ENCODE data around the gene HSD11B2. TPM values are rescaled to one million over a fixed set of nuclear protein-coding genes. Genes with fewer than 3 reads are reported as not detected.
"Not testable (repeated sequence)": the region's sequence is repeated elsewhere in the genome, so short reads cannot be mapped to it uniquely, and the experiment has no call there.

Gene HSD11B2
- total and polyA plus RNA-seq, 4 experiments from 2014 or later = 0.29 TPM; not detected in 3

GRCh38 chr16:67412294-67412693, 18.6 kb upstream of the HSD11B2 start:
- intact Hi-C loops (cut with micrococcal nuclease) = no loop called here

DNA sequence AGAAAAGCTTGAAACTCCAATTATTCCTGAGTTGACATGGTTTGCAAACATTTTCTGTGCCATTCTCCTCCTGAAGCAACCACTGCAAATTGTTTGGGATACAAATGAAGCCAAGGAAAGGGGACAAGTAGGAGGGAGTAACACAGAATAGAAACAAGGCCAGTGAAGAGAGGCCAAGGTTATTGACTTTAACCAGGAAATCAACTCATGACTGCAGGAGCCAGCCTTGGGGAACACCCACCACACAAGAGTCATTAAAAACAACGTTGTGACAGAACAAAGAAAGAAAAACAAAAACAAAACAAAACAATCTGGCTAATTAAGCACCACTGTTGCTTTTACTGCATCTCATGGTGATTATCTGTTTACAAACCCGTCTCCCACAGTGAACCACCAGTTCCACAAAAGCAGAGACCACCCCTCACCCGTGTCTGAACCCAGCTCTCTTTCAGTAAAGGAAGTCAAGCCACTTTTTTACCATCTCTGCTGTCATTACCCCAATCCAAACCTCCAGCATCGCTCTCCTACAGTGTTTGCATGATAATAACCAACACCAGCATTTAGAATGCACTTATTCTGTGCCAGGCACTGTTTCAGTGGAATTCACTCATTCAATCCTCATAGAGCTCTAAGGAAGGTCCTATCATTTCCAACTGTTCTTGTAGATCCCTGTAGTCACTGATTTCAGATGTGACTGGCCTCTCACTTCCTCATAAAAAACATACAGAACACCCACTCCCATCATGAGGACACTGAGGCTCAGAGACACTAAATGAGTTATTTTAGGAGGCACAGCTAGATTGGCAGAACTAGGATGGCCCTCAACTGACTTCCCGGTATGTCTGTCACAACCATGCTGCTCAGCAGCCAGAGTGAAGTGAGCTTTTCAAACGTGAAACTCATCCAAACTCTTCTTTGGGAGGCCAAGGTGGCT, 16.7 kb upstream of the HSD11B2 start:
- H3K27ac Mint-ChIP-seq = peak overlapping the region in 2 of 7 donors; percentile 18 to 35
- no peak overlapping the region for H3K27ac ChIP-seq (ENCODE audit: low read depth, low read length)
- POLR2A ChIA-PET (ENCODE audit: partially characterized antibody) = no interaction called here

More at GRCh38 chr16:67412294-67412693, 18.6 kb upstream of the HSD11B2 start:
- H3K4me1 ChIP-seq (ENCODE audit: insufficient read depth, low read length) = peaks cover 9% of the 10 kb centered on the region
- H3K27ac ChIP-seq (ENCODE audit: low read depth, low read length) = no peak overlapping the region
- Mint-ChIP-seq H3K4me3 (no peak overlapping the region), H3K27me3 (peaks cover 15 to 28% of the 10 kb centered on the region in 2 donors), H3K36me3 (no peaks in the 10 kb centered on the region), H3K27ac (no peak overlapping the region), H3K4me1 (peaks cover 5 to 12% (median 9%) of the 10 kb centered on the region in 4 donors), H3K9me3 (no peaks in the 10 kb centered on the region)
- no peak overlapping the region for H3K4me3 ChIP-seq (ENCODE audit: low read length in 2 of 2)
- no peaks in the 10 kb centered on the region for H3K36me3 ChIP-seq (ENCODE audit: insufficient read depth, low read length)
- ChIA-PET POLR2A (ENCODE audit: partially characterized antibody) (no interaction called here), CTCF (ENCODE audit: partially characterized antibody) (interaction anchor here (1.4 kb wide), 1 partner anchor 10 kb away, joined by 4 read pairs; no protein-coding TSS in a partner anchor)
- H3K9me3 ChIP-seq (ENCODE audit: control insufficient read depth in 1 of 2, low read length in 2 of 2) = no peaks in the 10 kb centered on the region
- peaks cover 7% of the 10 kb centered on the region for H3K27me3 ChIP-seq (ENCODE audit: insufficient read depth, low read length)
- no peak for DNase-seq

DNA sequence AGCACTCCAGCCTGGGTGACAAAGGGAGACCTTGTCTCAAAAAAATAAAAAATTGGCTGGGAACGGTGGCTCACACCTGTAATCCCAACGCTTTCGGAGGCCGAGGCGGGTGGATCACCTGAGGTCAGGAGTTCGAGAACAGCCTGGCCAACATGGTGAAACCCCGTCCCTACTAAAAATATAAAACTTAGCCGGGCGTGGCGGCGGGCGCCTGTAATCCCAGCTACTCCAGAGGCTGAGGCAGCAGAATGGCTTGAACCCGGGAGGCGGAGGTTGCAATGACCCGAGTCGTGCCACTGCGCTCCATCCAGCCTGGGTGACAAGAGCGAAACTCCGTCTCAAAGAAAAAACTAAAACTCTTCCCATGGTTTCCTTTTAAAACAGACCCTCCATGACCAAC, 15.5 kb upstream of the HSD11B2 start:
- H3K9me3 Mint-ChIP-seq; H3K4me1 ChIP-seq (ENCODE audit: insufficient read depth, low read length); intact Hi-C loops (cut with micrococcal nuclease); H3K27ac ChIP-seq (ENCODE audit: low read depth, low read length); H3K4me3 ChIP-seq (ENCODE audit: low read length in 2 of 2); H3K27ac Mint-ChIP-seq; DNase-seq; POLR2A ChIA-PET (ENCODE audit: partially characterized antibody); H3K9me3 ChIP-seq (ENCODE audit: control insufficient read depth in 1 of 2, low read length in 2 of 2); H3K36me3 ChIP-seq (ENCODE audit: insufficient read depth, low read length); H3K36me3 Mint-ChIP-seq: not testable (repeated sequence)
- Mint-ChIP-seq H3K27me3 (peaks cover 22 to 42% of the 10 kb centered on the region in 2 donors), H3K4me1 (peaks cover 5 to 16% (median 9%) of the 10 kb centered on the region in 4 donors), H3K4me3 (peak overlapping the region; percentile 1 to 63 (median 40))
- H3K27me3 ChIP-seq (ENCODE audit: insufficient read depth, low read length) = peaks cover 11% of the 10 kb centered on the region
- CTCF ChIA-PET (ENCODE audit: partially characterized antibody) = interaction anchor here (1.3 kb wide), 1 partner anchor 9 kb away, joined by 4 read pairs; no protein-coding TSS in a partner anchor

More for the DNA sequence above, 16.7 kb upstream of the HSD11B2 start:
- H3K36me3 ChIP-seq (ENCODE audit: insufficient read depth, low read length) = no peaks in the 10 kb centered on the region
- peak overlapping the region in 1 of 8 donors; percentile 19 for H3K4me3 Mint-ChIP-seq
- intact Hi-C loops (cut with micrococcal nuclease) = no loop called here
- no peak overlapping the region for H3K4me3 ChIP-seq (ENCODE audit: low read length in 2 of 2)
- DNase-seq = no peak
- H3K9me3 Mint-ChIP-seq = no peaks in the 10 kb centered on the region
- peaks cover 9% of the 10 kb centered on the region for H3K4me1 ChIP-seq (ENCODE audit: insufficient read depth, low read length)
- peaks cover 21 to 38% of the 10 kb centered on the region in 2 donors for H3K27me3 Mint-ChIP-seq
- H3K9me3 ChIP-seq (ENCODE audit: control insufficient read depth in 1 of 2, low read length in 2 of 2) = no peaks in the 10 kb centered on the region
- no peaks in the 10 kb centered on the region for H3K36me3 Mint-ChIP-seq
- peaks cover 5 to 16% (median 9%) of the 10 kb centered on the region in 4 donors for H3K4me1 Mint-ChIP-seq
- CTCF ChIA-PET (ENCODE audit: partially characterized antibody) = no interaction called here
- H3K27me3 ChIP-seq (ENCODE audit: insufficient read depth, low read length) = peaks cover 11% of the 10 kb centered on the region

GRCh38 chr16:67415872-67416793, 14.8 kb upstream of the HSD11B2 start, which contains the start of gene ZDHHC1:
Gene ZDHHC1, minus strand, starts transcription at chr16:67416477. Its CDS starts 8,702 bp downstream, at chr16:67407775.
- Histone ChIP-seq H3K27ac (ENCODE audit: low read depth, low read length) (peak within 1 kb of the TSS; percentile 26), H3K36me3 (ENCODE audit: insufficient read depth, low read length) (no peaks in the 10 kb centered on the region), H3K4me1 (ENCODE audit: insufficient read depth, low read length) (peaks cover 9% of the 10 kb centered on the region), H3K9me3 (ENCODE audit: control insufficient read depth in 1 of 2, low read length in 2 of 2) (no peaks in the 10 kb centered on the region), H3K27me3 (ENCODE audit: insufficient read depth, low read length) (peaks cover 11% of the 10 kb centered on the region), H3K4me3 (ENCODE audit: low read length in 2 of 2) (peak within 1 kb of the TSS in 1 of 2 donors; percentile 27)
- intact Hi-C loops (cut with micrococcal nuclease) = loop anchor here (1.0 kb wide), 2 partner anchors 439 to 462 kb away; no protein-coding TSS in a partner anchor
- DNase-seq = peak in 4 of 5 donors; percentile 28 to 42 (median 34)
- Mint-ChIP-seq H3K4me1 (peaks cover 5 to 16% (median 9%) of the 10 kb centered on the region in 4 donors), H3K4me3 (peak within 1 kb of the TSS; percentile 55 to 88 (median 76)), H3K27me3 (peaks cover 19 to 38% of the 10 kb centered on the region in 2 donors), H3K9me3 (no peaks in the 10 kb centered on the region), H3K27ac (peak within 1 kb of the TSS in 4 of 7 donors; percentile 30 to 83 (median 75)), H3K36me3 (no peaks in the 10 kb centered on the region)
- CTCF ChIA-PET (ENCODE audit: partially characterized antibody) = interaction anchor here (0.9 to 2.2 kb wide), 6 partner anchors 8 to 439 kb away, joined by 3 to 7 read pairs (median 3); no protein-coding TSS in a partner anchor
- POLR2A ChIA-PET (ENCODE audit: partially characterized antibody) = no interaction called here

- no peak for DNase-seq
- intact Hi-C loops (cut with micrococcal nuclease) = no loop called here
- ChIA-PET CTCF (ENCODE audit: partially characterized antibody) (interaction anchor here (0.9 to 2.2 kb wide), 5 partner anchors 9 to 440 kb away, joined by 3 to 7 read pairs (median 3); no protein-coding TSS in a partner anchor), POLR2A (ENCODE audit: partially characterized antibody) (no interaction called here)
- Mint-ChIP-seq H3K36me3 (no peaks in the 10 kb centered on the region), H3K4me1 (peaks cover 5 to 16% (median 9%) of the 10 kb centered on the region in 4 donors), H3K27ac (peak overlapping the region in 1 of 7 donors; percentile 71), H3K27me3 (peaks cover 19 to 36% of the 10 kb centered on the region in 2 donors), H3K4me3 (peak overlapping the region in 7 of 8 donors; percentile 8 to 83 (median 41)), H3K9me3 (no peaks in the 10 kb centered on the region)
- peaks cover 11% of the 10 kb centered on the region for H3K27me3 ChIP-seq (ENCODE audit: insufficient read depth, low read length)
- H3K4me3 ChIP-seq (ENCODE audit: low read length in 2 of 2) = no peak overlapping the region
- H3K36me3 ChIP-seq (ENCODE audit: insufficient read depth, low read length) = no peaks in the 10 kb centered on the region
- peaks cover 9% of the 10 kb centered on the region for H3K4me1 ChIP-seq (ENCODE audit: insufficient read depth, low read length)
- no peaks in the 10 kb centered on the region for H3K9me3 ChIP-seq (ENCODE audit: control insufficient read depth in 1 of 2, low read length in 2 of 2)
- no peak overlapping the region for H3K27ac ChIP-seq (ENCODE audit: low read depth, low read length)
Measured at GRCh38 chr16:67417333-67418061, 13.4 kb upstream of the HSD11B2 start.

DNA sequence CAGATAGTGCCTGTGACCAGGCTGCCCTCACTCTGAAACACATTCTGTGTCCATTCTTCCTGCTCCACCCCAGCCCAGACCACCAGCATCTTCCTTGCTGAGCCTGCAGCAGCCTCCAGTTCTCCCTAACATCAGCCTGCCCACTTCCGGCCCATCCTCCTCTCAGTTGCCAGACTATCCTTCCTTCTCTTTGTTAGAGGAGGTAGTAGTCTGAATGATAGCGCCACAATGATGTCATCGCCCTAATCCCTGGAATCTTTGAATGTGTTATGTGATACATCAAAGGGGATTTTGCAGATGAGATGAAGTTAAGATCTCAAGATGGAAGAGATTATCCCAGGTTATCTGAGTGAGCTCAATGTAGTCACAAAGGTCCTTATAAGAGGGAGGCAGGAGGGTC, 11.4 kb upstream of the HSD11B2 start:
- no peak overlapping the region for H3K27ac ChIP-seq (ENCODE audit: low read depth, low read length)
- H3K27ac Mint-ChIP-seq = peak overlapping the region in 1 of 7 donors; percentile 74
- peaks cover 5 to 16% (median 8%) of the 10 kb centered on the region in 4 donors for H3K4me1 Mint-ChIP-seq
- peaks cover 15% of the 10 kb centered on the region for H3K27me3 ChIP-seq (ENCODE audit: insufficient read depth, low read length)
- H3K36me3 Mint-ChIP-seq = no peaks in the 10 kb centered on the region
- no peak overlapping the region for H3K4me3 ChIP-seq (ENCODE audit: low read length in 2 of 2)
- no peaks in the 10 kb centered on the region for H3K36me3 ChIP-seq (ENCODE audit: insufficient read depth, low read length)
- H3K9me3 ChIP-seq (ENCODE audit: control insufficient read depth in 1 of 2, low read length in 2 of 2) = no peaks in the 10 kb centered on the region
- DNase-seq = no peak
- H3K4me3 Mint-ChIP-seq = no peak overlapping the region
- H3K27me3 Mint-ChIP-seq = peaks cover 21 to 30% of the 10 kb centered on the region in 2 donors
- no peaks in the 10 kb centered on the region for H3K9me3 Mint-ChIP-seq
- ChIA-PET CTCF (ENCODE audit: partially characterized antibody) (interaction anchor here (1.0 kb wide), 1 partner anchor 9 kb away, joined by 3 read pairs; no protein-coding TSS in a partner anchor), POLR2A (ENCODE audit: partially characterized antibody) (no interaction called here)
- H3K4me1 ChIP-seq (ENCODE audit: insufficient read depth, low read length) = peaks cover 9% of the 10 kb centered on the region
- intact Hi-C loops (cut with micrococcal nuclease) = no loop called here
